ENCODE data around the gene RHO.

RHO gene

DNA sequence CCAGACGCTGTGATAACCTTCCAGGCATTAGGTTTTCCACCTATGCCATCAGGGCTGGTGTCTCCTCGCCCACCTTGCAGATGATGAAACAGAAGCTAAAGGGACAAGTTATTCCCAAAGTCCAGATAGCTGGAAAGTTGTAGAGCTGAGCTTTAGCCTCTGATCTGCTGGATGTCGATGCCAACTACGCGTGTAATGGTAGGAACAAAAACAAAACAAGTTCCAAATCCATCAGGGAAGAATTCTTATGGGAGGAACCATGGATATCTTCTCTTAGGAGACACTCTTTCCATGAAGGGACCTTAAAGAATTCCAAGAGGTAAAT is 28.1 kb upstream of the RHO start:
- Histone ChIP-seq H3K4me1 (ENCODE audit: control insufficient read depth in 1 of 2, insufficient read depth in 2 of 2, low read length in 2 of 2) (no peaks in the 10 kb centered on the region), H3K4me3 (ENCODE audit: low read depth in 1 of 2, low read length in 2 of 2) (no peak overlapping the region), H3K27me3 (ENCODE audit: low read depth, low read length) (no peaks in the 10 kb centered on the region), H3K9me3 (ENCODE audit: control insufficient read depth in 1 of 2, low read length in 2 of 2) (no peaks in the 10 kb centered on the region), H3K36me3 (ENCODE audit: control insufficient read depth in 1 of 2, insufficient read depth in 2 of 2, low read length in 2 of 2) (peaks cover 14 to 34% of the 10 kb centered on the region in 2 donors), H3K27ac (ENCODE audit: low read length) (no peak overlapping the region)

DNA sequence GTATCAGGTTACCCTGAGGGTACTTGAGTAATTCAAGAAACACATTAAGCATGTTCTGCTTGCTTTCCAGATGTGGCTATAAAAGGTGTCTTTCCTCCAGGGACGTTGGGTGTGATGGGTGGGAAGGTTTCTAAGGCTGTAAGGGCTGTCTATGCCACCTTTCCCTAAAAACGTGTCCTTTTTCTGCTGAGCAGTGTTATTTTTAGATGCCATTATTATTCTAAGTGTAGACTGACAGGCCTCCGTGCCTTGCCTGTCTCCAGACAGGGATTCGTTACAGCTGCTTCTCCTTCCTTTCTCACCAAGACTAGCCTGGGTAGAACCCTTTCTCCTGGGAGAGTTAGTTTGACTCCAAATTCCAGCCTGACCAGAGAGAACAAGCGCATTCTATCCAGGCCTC is 26.8 kb upstream of the RHO start:
- Histone ChIP-seq H3K4me1 (ENCODE audit: control insufficient read depth in 1 of 2, insufficient read depth in 2 of 2, low read length in 2 of 2) (no peaks in the 10 kb centered on the region), H3K4me3 (ENCODE audit: low read depth in 1 of 2, low read length in 2 of 2) (no peak overlapping the region), H3K9me3 (ENCODE audit: control insufficient read depth in 1 of 2, low read length in 2 of 2) (no peaks in the 10 kb centered on the region), H3K27ac (ENCODE audit: low read length) (no peak overlapping the region), H3K27me3 (ENCODE audit: low read depth, low read length) (no peaks in the 10 kb centered on the region), H3K36me3 (ENCODE audit: control insufficient read depth in 1 of 2, insufficient read depth in 2 of 2, low read length in 2 of 2) (peaks cover 22 to 44% of the 10 kb centered on the region in 2 donors)

- no peaks in the 10 kb centered on the region for H3K4me1 ChIP-seq (ENCODE audit: control insufficient read depth in 1 of 2, insufficient read depth in 2 of 2, low read length in 2 of 2)
- no peak overlapping the region for H3K27ac ChIP-seq (ENCODE audit: low read length)
- no peaks in the 10 kb centered on the region for H3K9me3 ChIP-seq (ENCODE audit: control insufficient read depth in 1 of 2, low read length in 2 of 2)
- no peak overlapping the region for H3K4me3 ChIP-seq (ENCODE audit: low read depth in 1 of 2, low read length in 2 of 2)
- H3K36me3 ChIP-seq (ENCODE audit: control insufficient read depth in 1 of 2, insufficient read depth in 2 of 2, low read length in 2 of 2), result peaks cover 25 to 55% of the 10 kb centered on the region in 2 donors
- H3K27me3 ChIP-seq (ENCODE audit: low read depth, low read length), result no peaks in the 10 kb centered on the region
Observed at GRCh38 chr3:129502641-129503408, 25.6 kb upstream of the RHO start.

DNA sequence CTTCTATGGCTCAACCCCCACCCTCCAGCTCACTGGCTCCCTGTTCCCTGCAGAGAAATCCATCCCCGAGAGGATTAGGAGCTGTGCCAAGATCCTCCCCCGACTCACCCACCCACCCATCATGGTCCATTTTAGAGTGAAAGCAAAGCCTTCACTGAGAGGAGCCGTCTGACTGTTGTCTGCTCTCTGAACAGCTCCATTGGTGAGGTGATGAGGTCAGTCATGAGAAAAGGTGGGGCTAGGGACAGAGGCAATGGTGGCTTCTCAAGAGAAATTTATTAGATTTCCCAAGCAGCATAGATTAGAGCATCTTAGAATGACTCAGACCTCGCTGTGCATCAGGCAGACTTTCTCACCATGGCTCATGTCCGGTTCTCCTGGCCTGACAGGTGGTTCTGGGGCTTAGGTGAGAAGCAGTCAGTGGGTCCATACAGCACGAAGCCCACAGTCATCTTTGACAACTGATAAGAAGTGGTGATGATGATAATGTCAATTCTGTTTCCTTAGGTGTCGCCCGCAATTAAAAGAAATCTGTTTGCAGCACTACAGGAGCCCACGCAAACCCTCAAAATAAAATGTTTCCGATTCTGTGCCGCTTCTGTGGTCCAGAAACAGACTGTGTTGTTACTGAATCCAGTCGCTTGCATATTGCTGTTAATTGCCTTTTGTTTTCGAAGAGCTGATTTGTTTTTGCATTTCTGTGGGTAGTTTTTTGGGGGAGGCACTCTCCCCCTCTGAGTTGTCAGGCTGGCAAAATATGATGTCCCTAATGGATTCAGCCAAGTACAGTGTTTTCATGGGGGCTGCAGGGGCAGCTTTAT is 24.8 kb upstream of the RHO start:
- Histone ChIP-seq H3K4me3 (ENCODE audit: low read depth in 1 of 2, low read length in 2 of 2) (no peak overlapping the region), H3K27me3 (ENCODE audit: low read depth, low read length) (no peaks in the 10 kb centered on the region), H3K27ac (ENCODE audit: low read length) (no peak overlapping the region), H3K4me1 (ENCODE audit: control insufficient read depth in 1 of 2, insufficient read depth in 2 of 2, low read length in 2 of 2) (no peaks in the 10 kb centered on the region), H3K9me3 (ENCODE audit: control insufficient read depth in 1 of 2, low read length in 2 of 2) (no peaks in the 10 kb centered on the region), H3K36me3 (ENCODE audit: control insufficient read depth in 1 of 2, insufficient read depth in 2 of 2, low read length in 2 of 2) (peaks cover 25 to 58% of the 10 kb centered on the region in 2 donors)

DNA sequence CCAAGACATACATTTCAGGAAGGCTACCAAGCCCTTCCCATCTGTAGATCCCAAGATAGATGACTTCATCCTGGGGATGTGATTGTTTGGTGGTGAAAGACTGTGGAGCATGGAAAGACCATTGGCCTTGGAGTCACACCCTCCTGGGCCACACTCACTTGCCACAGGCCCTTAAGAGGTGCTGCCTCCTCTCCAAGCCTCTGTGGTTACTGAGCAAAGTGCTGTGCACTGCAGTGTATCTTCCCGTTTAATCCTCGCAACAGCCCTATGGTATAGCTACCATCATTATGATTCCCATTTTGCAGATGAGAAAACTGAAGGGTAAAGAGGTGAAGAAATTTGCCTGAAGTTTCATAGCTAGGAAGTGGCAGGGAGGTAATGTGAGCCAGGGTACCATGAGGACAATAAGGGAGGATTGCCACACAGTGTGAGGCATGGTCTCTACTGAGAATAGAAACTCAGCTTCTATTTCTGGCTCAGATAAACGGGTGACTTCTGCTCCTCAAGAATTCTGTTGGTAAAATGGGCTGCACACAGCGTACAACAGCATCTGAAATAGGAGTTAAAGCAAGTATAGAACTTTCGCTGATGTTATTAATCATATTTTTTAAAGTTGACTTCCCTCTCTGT is 23.9 kb upstream of the RHO start:
- H3K4me3 ChIP-seq (ENCODE audit: low read depth in 1 of 2, low read length in 2 of 2), result no peak overlapping the region
- H3K36me3 ChIP-seq (ENCODE audit: control insufficient read depth in 1 of 2, insufficient read depth in 2 of 2, low read length in 2 of 2), result peaks cover 25 to 58% of the 10 kb centered on the region in 2 donors
- H3K27me3 ChIP-seq (ENCODE audit: low read depth, low read length), result no peaks in the 10 kb centered on the region
- no peaks in the 10 kb centered on the region for H3K9me3 ChIP-seq (ENCODE audit: control insufficient read depth in 1 of 2, low read length in 2 of 2)
- H3K27ac ChIP-seq (ENCODE audit: low read length), result no peak overlapping the region
- H3K4me1 ChIP-seq (ENCODE audit: control insufficient read depth in 1 of 2, insufficient read depth in 2 of 2, low read length in 2 of 2), result no peaks in the 10 kb centered on the region

- Histone ChIP-seq H3K4me3 (ENCODE audit: low read depth in 1 of 2, low read length in 2 of 2) (no peak overlapping the region), H3K27me3 (ENCODE audit: low read depth, low read length) (no peaks in the 10 kb centered on the region), H3K9me3 (ENCODE audit: control insufficient read depth in 1 of 2, low read length in 2 of 2) (no peaks in the 10 kb centered on the region), H3K27ac (ENCODE audit: low read length) (no peak overlapping the region), H3K36me3 (ENCODE audit: control insufficient read depth in 1 of 2, insufficient read depth in 2 of 2, low read length in 2 of 2) (peaks cover 25 to 57% of the 10 kb centered on the region in 2 donors), H3K4me1 (ENCODE audit: control insufficient read depth in 1 of 2, insufficient read depth in 2 of 2, low read length in 2 of 2) (no peaks in the 10 kb centered on the region)
Observed at GRCh38 chr3:129505341-129505740, 23.1 kb upstream of the RHO start.

DNA sequence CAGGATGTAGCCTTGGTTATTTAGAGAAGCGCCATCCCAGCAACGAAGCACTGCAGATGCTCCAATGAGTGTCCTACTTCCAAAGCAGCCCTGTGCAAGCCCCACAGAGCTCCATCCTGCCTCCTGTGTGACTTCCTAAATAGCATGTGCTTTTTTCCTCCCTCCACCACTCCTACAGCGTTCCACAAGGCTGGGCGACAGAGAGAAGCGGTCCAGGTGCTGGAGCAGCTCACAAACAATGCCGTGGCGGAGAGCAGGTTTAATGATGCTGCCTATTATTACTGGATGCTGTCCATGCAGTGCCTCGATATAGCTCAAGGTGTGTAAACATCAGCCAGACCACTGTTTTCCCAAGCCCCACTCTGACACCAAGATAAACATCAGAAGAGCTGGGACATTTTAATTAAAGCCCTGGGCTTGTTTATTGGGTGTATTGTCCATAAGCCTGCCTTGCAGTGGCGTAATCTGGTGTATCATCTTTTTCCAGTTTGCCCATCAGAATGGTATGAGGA is 22.2 kb upstream of the RHO start:
- no peaks in the 10 kb centered on the region for H3K27me3 ChIP-seq (ENCODE audit: low read depth, low read length)
- H3K36me3 ChIP-seq (ENCODE audit: control insufficient read depth in 1 of 2, insufficient read depth in 2 of 2, low read length in 2 of 2), result peaks cover 25 to 57% of the 10 kb centered on the region in 2 donors
- no peak overlapping the region for H3K4me3 ChIP-seq (ENCODE audit: low read depth in 1 of 2, low read length in 2 of 2)
- H3K9me3 ChIP-seq (ENCODE audit: control insufficient read depth in 1 of 2, low read length in 2 of 2), result no peaks in the 10 kb centered on the region
- no peaks in the 10 kb centered on the region for H3K4me1 ChIP-seq (ENCODE audit: control insufficient read depth in 1 of 2, insufficient read depth in 2 of 2, low read length in 2 of 2)
- no peak overlapping the region for H3K27ac ChIP-seq (ENCODE audit: low read length)

DNA sequence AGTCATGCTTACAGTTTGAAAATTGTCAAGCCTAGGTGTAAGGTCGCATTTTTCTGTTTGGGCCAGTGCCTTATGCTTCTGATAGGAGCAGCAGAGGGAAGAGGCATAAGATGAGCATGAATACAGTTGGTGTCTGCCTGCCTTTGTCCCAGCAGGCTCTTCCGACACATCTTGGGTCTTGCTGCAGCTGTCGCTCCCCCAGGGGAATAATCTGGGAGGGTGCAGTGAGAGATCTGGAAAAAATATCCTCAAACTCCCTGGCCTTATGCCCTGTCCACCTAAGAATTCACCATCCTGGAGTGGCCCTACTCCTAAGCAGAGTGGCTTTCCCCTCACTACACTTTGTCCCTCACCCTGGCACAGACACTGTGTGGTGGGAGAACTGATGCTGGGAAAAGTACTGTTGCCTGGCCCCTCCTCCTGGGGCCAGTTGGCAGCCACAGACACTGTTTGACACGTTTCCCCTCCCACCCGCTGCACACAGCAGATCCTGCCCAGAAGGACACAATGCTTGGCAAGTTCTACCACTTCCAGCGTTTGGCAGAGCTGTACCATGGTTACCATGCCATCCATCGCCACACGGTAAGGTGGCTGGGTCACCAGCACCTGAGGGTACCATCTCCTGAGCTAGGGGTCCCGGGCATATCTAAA is 21.1 kb upstream of the RHO start:
- no peaks in the 10 kb centered on the region for H3K4me1 ChIP-seq (ENCODE audit: control insufficient read depth in 1 of 2, insufficient read depth in 2 of 2, low read length in 2 of 2)
- H3K36me3 ChIP-seq (ENCODE audit: control insufficient read depth in 1 of 2, insufficient read depth in 2 of 2, low read length in 2 of 2), result peaks cover 28 to 61% of the 10 kb centered on the region in 2 donors
- no peaks in the 10 kb centered on the region for H3K9me3 ChIP-seq (ENCODE audit: control insufficient read depth in 1 of 2, low read length in 2 of 2)
- H3K27ac ChIP-seq (ENCODE audit: low read length), result no peak overlapping the region
- no peak overlapping the region for H3K4me3 ChIP-seq (ENCODE audit: low read depth in 1 of 2, low read length in 2 of 2)
- H3K27me3 ChIP-seq (ENCODE audit: low read depth, low read length), result no peaks in the 10 kb centered on the region

DNA sequence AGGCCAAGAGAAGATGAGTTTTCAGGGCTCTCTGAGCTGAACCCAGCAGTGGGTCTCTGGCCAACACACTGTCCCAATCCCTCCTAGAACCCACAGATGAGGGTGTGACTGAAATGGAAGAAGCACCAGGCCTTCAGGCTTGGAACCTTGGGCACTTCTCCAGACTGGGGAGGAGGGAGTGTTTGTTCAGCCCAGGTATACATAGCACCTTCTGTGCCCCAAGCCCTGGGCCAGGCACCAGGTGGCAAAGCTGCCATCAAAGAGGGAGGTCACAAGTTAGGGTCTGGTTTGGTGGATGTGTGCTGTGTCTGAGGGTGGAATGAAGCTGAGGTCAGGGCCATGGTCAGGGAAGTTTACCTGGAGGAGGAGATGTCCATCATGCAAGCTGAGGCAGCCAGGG is 15.8 kb upstream of the RHO start:
- Histone ChIP-seq H3K27ac (ENCODE audit: low read length) (no peak overlapping the region), H3K27me3 (ENCODE audit: low read depth, low read length) (no peaks in the 10 kb centered on the region), H3K9me3 (ENCODE audit: control insufficient read depth in 1 of 2, low read length in 2 of 2) (no peaks in the 10 kb centered on the region), H3K4me1 (ENCODE audit: control insufficient read depth in 1 of 2, insufficient read depth in 2 of 2, low read length in 2 of 2) (no peaks in the 10 kb centered on the region), H3K4me3 (ENCODE audit: low read depth in 1 of 2, low read length in 2 of 2) (no peak overlapping the region), H3K36me3 (ENCODE audit: control insufficient read depth in 1 of 2, insufficient read depth in 2 of 2, low read length in 2 of 2) (peaks cover 12 to 62% of the 10 kb centered on the region in 2 donors)

GRCh38 chr3:129513705-129514104 is 14.7 kb upstream of the RHO start:
- no peak overlapping the region for H3K4me3 ChIP-seq (ENCODE audit: low read depth in 1 of 2, low read length in 2 of 2)
- H3K9me3 ChIP-seq (ENCODE audit: control insufficient read depth in 1 of 2, low read length in 2 of 2), result no peaks in the 10 kb centered on the region
- peaks cover 12 to 63% of the 10 kb centered on the region in 2 donors for H3K36me3 ChIP-seq (ENCODE audit: control insufficient read depth in 1 of 2, insufficient read depth in 2 of 2, low read length in 2 of 2)
- H3K4me1 ChIP-seq (ENCODE audit: control insufficient read depth in 1 of 2, insufficient read depth in 2 of 2, low read length in 2 of 2), result no peaks in the 10 kb centered on the region
- H3K27me3 ChIP-seq (ENCODE audit: low read depth, low read length), result no peaks in the 10 kb centered on the region
- no peak overlapping the region for H3K27ac ChIP-seq (ENCODE audit: low read length)

GRCh38 chr3:129514110-129514509 is 14.3 kb upstream of the RHO start:
- no peaks in the 10 kb centered on the region for H3K4me1 ChIP-seq (ENCODE audit: control insufficient read depth in 1 of 2, insufficient read depth in 2 of 2, low read length in 2 of 2)
- no peak overlapping the region for H3K27ac ChIP-seq (ENCODE audit: low read length)
- H3K36me3 ChIP-seq (ENCODE audit: control insufficient read depth in 1 of 2, insufficient read depth in 2 of 2, low read length in 2 of 2), result peaks cover 12 to 66% of the 10 kb centered on the region in 2 donors
- no peak overlapping the region for H3K4me3 ChIP-seq (ENCODE audit: low read depth in 1 of 2, low read length in 2 of 2)
- no peaks in the 10 kb centered on the region for H3K27me3 ChIP-seq (ENCODE audit: low read depth, low read length)
- no peaks in the 10 kb centered on the region for H3K9me3 ChIP-seq (ENCODE audit: control insufficient read depth in 1 of 2, low read length in 2 of 2)
